Measurements from ENCODE around the gene PTPRJ. TPM values are rescaled to one million over a fixed set of nuclear protein-coding genes. Genes with fewer than 3 reads are reported as not detected.
"Not testable (repeated sequence)": the region's sequence is repeated elsewhere in the genome, so short reads cannot be mapped to it uniquely, and the experiment has no call there.

PTPRJ gene
- total RNA-seq, 6 experiments from 2014 or later = 15.7 to 20.8 (median 19.2) TPM

- DNase-seq = no peak
- Mint-ChIP-seq H3K27me3 (ENCODE audit: insufficient read depth) (peaks cover 4% of the 10 kb centered on the region), H3K9me3 (no peaks in the 10 kb centered on the region), H3K4me3 (no peak overlapping the region), H3K4me1 (ENCODE audit: low read depth) (peaks cover 34% of the 10 kb centered on the region), H3K36me3 (ENCODE audit: low read depth) (no peaks in the 10 kb centered on the region), H3K27ac (no peak overlapping the region)
- no peak for TF ChIP-seq CTCF (IDR thresholded peaks at IDR 0.05)
Observed at GRCh38 chr11:47950396-47950795, 30.0 kb upstream of the PTPRJ start.

- DNase-seq; H3K27me3 Mint-ChIP-seq (ENCODE audit: insufficient read depth); H3K27ac Mint-ChIP-seq; H3K4me3 Mint-ChIP-seq; H3K9me3 Mint-ChIP-seq; H3K36me3 Mint-ChIP-seq (ENCODE audit: low read depth): not testable (repeated sequence)
- peaks cover 26% of the 10 kb centered on the region for H3K4me1 Mint-ChIP-seq (ENCODE audit: low read depth)
Observed at GRCh38 chr11:47951504-47951903, 28.9 kb upstream of the PTPRJ start.

DNA sequence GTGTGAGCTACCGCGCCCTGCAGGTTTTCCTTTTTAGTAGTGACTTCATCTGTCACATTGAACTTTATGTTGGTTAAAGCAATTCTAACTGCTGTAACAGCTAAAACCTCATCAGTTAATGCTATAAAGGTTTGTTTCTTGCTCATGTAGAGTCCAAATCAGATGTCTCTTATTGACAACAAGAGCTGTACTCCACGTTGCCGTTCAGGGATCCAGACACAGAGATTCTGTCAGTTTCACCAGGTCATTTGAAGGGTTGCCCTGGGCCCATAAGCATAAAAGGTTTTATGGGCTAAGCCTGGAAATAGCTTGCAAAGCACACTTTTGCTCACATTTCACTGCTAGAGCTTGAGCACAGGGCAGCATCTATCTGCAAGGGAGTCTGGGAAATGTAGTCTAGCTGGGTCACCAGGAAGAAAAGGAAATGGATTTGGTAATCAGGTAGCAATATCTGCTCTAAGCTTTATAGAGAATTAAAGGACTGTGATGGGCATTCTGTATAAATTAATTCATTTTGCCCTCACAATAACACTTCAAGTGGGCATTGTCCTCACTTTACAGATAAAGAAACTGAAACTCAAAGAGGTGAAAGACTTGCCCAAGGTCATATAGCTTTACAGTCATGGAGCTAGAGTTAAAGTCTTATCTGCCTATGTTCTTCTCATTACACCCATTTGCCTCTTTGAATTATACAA, 25.2 kb upstream of the PTPRJ start:
- Mint-ChIP-seq H3K27me3 (ENCODE audit: insufficient read depth) (no peaks in the 10 kb centered on the region), H3K4me1 (ENCODE audit: low read depth) (peaks cover 6% of the 10 kb centered on the region), H3K36me3 (ENCODE audit: low read depth) (no peaks in the 10 kb centered on the region), H3K4me3 (no peak overlapping the region), H3K27ac (no peak overlapping the region), H3K9me3 (no peaks in the 10 kb centered on the region)
- TF ChIP-seq CTCF (IDR thresholded peaks at IDR 0.05) = no peak
- no peak for DNase-seq

DNA sequence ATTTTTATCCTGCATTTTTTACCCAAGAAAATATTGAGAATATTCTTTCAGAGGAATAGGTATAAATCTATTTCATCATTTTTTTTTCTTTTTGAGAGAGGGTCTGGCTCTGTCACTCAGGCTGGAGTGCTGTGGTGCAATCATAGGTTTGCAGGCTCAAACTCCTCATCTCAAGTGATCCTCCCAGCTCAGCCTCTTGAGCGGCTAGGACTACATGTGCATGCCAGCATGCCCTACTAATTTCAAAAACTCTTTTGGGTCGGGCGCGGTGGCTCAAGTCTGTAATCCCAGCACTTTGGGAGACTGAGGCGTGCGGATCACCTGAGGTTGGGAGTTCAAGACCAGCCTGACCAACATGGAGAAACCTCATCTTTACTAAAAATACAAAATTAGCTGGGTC, 20.3 kb upstream of the PTPRJ start:
- H3K27me3 Mint-ChIP-seq (ENCODE audit: insufficient read depth) = peaks cover 1% of the 10 kb centered on the region; the same call in 1 of the 2 replicates
- H3K4me1 Mint-ChIP-seq (ENCODE audit: low read depth) = no peaks in the 10 kb centered on the region
- H3K9me3 Mint-ChIP-seq = no peaks in the 10 kb centered on the region
- no peak for TF ChIP-seq CTCF (IDR thresholded peaks at IDR 0.05)
- H3K36me3 Mint-ChIP-seq (ENCODE audit: low read depth) = no peaks in the 10 kb centered on the region
- no peak for DNase-seq
- H3K4me3 Mint-ChIP-seq = no peak overlapping the region
- H3K27ac Mint-ChIP-seq = no peak overlapping the region

- H3K36me3 Mint-ChIP-seq (ENCODE audit: low read depth) = no peaks in the 10 kb centered on the region
Observed at GRCh38 chr11:47961383-47961782, 19.0 kb upstream of the PTPRJ start.

More at GRCh38 chr11:47961383-47961782, 19.0 kb upstream of the PTPRJ start:
- no peak for DNase-seq
- Mint-ChIP-seq H3K9me3 (no peaks in the 10 kb centered on the region), H3K27ac (no peak overlapping the region), H3K4me3 (no peak overlapping the region), H3K4me1 (ENCODE audit: low read depth) (no peaks in the 10 kb centered on the region; the same call in 1 of the 2 replicates), H3K27me3 (ENCODE audit: insufficient read depth) (peaks cover 1% of the 10 kb centered on the region; the same call in 1 of the 2 replicates)
- no peak for TF ChIP-seq CTCF (IDR thresholded peaks at IDR 0.05)

All from HFFc6 (cell line).